HCT116 (cell line): Measurements from ENCODE around the gene LIX1. TPM values are rescaled to one million over a fixed set of nuclear protein-coding genes. Genes with fewer than 3 reads are reported as not detected.

ENCODE experiments used
- ATAC-seq: fragments of 200-7000 bp; cut with Tn5 transposase; 2 replicates; pipeline ENCODE4 v1.9.1; 2020; ENCODE audit warnings: mild to moderate bottlenecking, moderate library complexity
- BruUV-seq: library from RNA; stranded (reverse); fragments of 400-500 nt; replicated peaks from 2 replicates; lab custom pipeline; 2021; lab: Mats Ljungman, UMichigan
- CTCF ChIA-PET: fragments of 300-600 bp; sonication (Branson Sonifier 250); formaldehyde crosslinking; loops from one replicate; lab custom pipeline; 2021; ENCODE audit warnings: antibody characterized with exemption; lab: Charles Lee
- POLR2A ChIA-PET: fragments of 300-600, 350-600 bp; sonication (Branson Sonifier 250); formaldehyde crosslinking; loops from one replicate; lab custom pipeline; 2021; ENCODE audit warnings: antibody characterized with exemption; lab: Charles Lee
- RAD21 ChIA-PET, 2 experiments: fragments of 300-600 bp; sonication (Branson Sonifier 250); formaldehyde crosslinking; loops; one replicate each; lab custom pipeline; 2023; ENCODE audit warnings: low total read pairs in 2 of 2; ENCODE audit not compliant: uncharacterized antibody in 2 of 2, unreplicated experiment in 2 of 2, low non-redundant PET in 1 of 2; lab: Charles Lee
- DNase-seq: peaks from one replicate; pipeline ENCODE4 v3.0.0-alpha.2; 2010; ENCODE audit warnings: low read depth, low spot score
- H2AFZ ChIP-seq: fragments of 200-600 bp; shearing (Covaris generic), sonication (generic); 2 replicates; pipeline ENCODE4 v1.6.1; 2017; ENCODE audit warnings: low read depth, mixed run types, mixed read lengths, antibody characterized with exemption, low read length; ENCODE audit not compliant: poor library complexity, severe bottlenecking
- H3K27ac ChIP-seq: 2 replicates; pipeline ENCODE4 v1.5.1; 2012; ENCODE audit warnings: low read depth, low read length
- H3K27me3 ChIP-seq: fragments of 200-600 bp; sonication (generic); 2 replicates; pipeline ENCODE4 v1.6.1; 2016; ENCODE audit warnings: mixed run types, low read length, mixed read lengths; ENCODE audit not compliant: insufficient read depth
- H3K36me3 ChIP-seq, 2 experiments: fragments of 200-500 bp in 1 of 2; fragments of 200-600 bp in 1 of 2; sonication (Bioruptor generic) in 1 of 2; sonication (generic) in 1 of 2; 2 replicates each; pipeline versions ENCODE4 v1.5.1 to v1.6.1; 2014 to 2016; ENCODE audit warnings: low read length in 2 of 2, inconsistent platforms in 1 of 2, mixed read lengths in 1 of 2, mixed run types in 1 of 2; ENCODE audit not compliant: insufficient read depth in 2 of 2, control insufficient read depth in 1 of 2
- H3K4me1 ChIP-seq, 2 experiments: fragments of 200-600 bp in 1 of 2; sonication (generic) in 1 of 2; 2 replicates each; pipeline versions ENCODE4 v1.5.1 to v1.6.1; 2012 to 2017; ENCODE audit warnings: low read length in 2 of 2, inconsistent platforms in 1 of 2, mild to moderate bottlenecking in 1 of 2, mixed read lengths in 1 of 2, mixed run types in 1 of 2, moderate library complexity in 1 of 2; ENCODE audit not compliant: insufficient read depth in 2 of 2, control insufficient read depth in 1 of 2
- H3K4me2 ChIP-seq: fragments of 200-600 bp; sonication (generic); 2 replicates; pipeline ENCODE4 v1.6.1; 2017; ENCODE audit warnings: mixed run types, low read length, mixed read lengths
- H3K4me3 ChIP-seq, 2 experiments: fragments of 200-600 bp in 1 of 2; sonication (generic) in 1 of 2; replicated peaks in 1 of 2; 2 replicates each; pipeline ENCODE4 v1.5.1; 2011 to 2016; ENCODE audit warnings: low read length in 2 of 2, control low read depth in 1 of 2, low read depth in 1 of 2, mild to moderate bottlenecking in 1 of 2, mixed read lengths in 1 of 2, mixed run types in 1 of 2
- H3K79me2 ChIP-seq: fragments of 200-600 bp; sonication (generic); 2 replicates; pipeline ENCODE4 v1.6.1; 2017; ENCODE audit warnings: mild to moderate bottlenecking, mixed run types, low read length, moderate library complexity, mixed read lengths; ENCODE audit not compliant: insufficient read depth
- H3K9ac ChIP-seq: fragments of 200-600 bp; sonication (generic); 2 replicates; pipeline ENCODE4 v1.6.1; 2016; ENCODE audit warnings: low read length, mixed read lengths
- H3K9me2 ChIP-seq: fragments of 200-600 bp; sonication (generic), shearing (Covaris generic); 2 replicates; pipeline ENCODE4 v1.6.1; 2017; ENCODE audit warnings: mixed run types, mild to moderate bottlenecking, moderate library complexity; ENCODE audit not compliant: insufficient read depth
- H3K9me3 ChIP-seq, 2 experiments: fragments of 200-500 bp in 1 of 2; fragments of 200-600 bp in 1 of 2; sonication (Bioruptor generic) in 1 of 2; sonication (generic) in 1 of 2; 2 replicates each; pipeline ENCODE4 v1.6.1; 2014 to 2017; ENCODE audit warnings: low read length in 2 of 2, mixed read lengths in 2 of 2, inconsistent platforms in 1 of 2, low read depth in 1 of 2, mild to moderate bottlenecking in 1 of 2, mixed run types in 1 of 2, moderate library complexity in 1 of 2; ENCODE audit not compliant: control insufficient read depth in 1 of 2, insufficient read depth in 1 of 2
- H4K20me1 ChIP-seq: fragments of 200-600 bp; sonication (generic), shearing (Covaris generic); 2 replicates; pipeline ENCODE4 v1.6.1; 2017; ENCODE audit warnings: mixed run types, mild to moderate bottlenecking, moderate library complexity; ENCODE audit not compliant: insufficient read depth
- CEBPB ChIP-seq: IDR thresholded peaks from 2 replicates; pipeline ENCODE4 v1.6.1; 2012; ENCODE audit warnings: low read depth
- EZH2 ChIP-seq: fragments of 200-600 bp; sonication (generic); IDR thresholded peaks from 2 replicates; pipeline ENCODE4 v1.6.1; 2017; ENCODE audit warnings: antibody characterized with exemption, mixed run types
- JUND ChIP-seq: IDR thresholded peaks from 2 replicates; pipeline ENCODE4 v1.6.1; 2012
- POLR2AphosphoS5 ChIP-seq: IDR thresholded peaks from 2 replicates; pipeline ENCODE4 v1.6.1; 2011; ENCODE audit warnings: mild to moderate bottlenecking, low read depth, low read length, moderate library complexity
- SIN3A ChIP-seq: IDR thresholded peaks from 2 replicates; pipeline ENCODE4 v1.6.1; 2012; ENCODE audit warnings: low read depth
- SRF ChIP-seq: IDR thresholded peaks from 2 replicates; pipeline ENCODE4 v1.6.1; 2012; ENCODE audit warnings: low read depth
- TCF7L2 ChIP-seq: IDR thresholded peaks from 2 replicates; pipeline ENCODE4 v1.7.0; 2011; ENCODE audit warnings: borderline replicate concordance, inconsistent platforms; ENCODE audit not compliant: insufficient read depth, insufficient read length; ENCODE audit errors: extremely low read depth
- ZNF274 ChIP-seq: fragments of 200-500 bp; sonication (Bioruptor generic); IDR thresholded peaks from 2 replicates; pipeline ENCODE4 v1.6.1; 2014; ENCODE audit warnings: mild to moderate bottlenecking, low read depth, low read length, inconsistent platforms
- intact Hi-C: fragments of 100-400 bp; cut with micrococcal nuclease; formaldehyde crosslinking; loops from 2 replicates; pipeline ENCODE4 v1.10.0; 2022
- total RNA-seq: library from RNA; stranded (reverse); gene quantifications from one replicate; pipeline ENCODE4 v1.2.1, GENCODE V29; 2021; ENCODE audit not compliant: unreplicated experiment
- TF ChIP-seq, protein P1 (sequence below), 3 experiments: fragments of 200-600 bp in 1 of 3; sonication (generic) in 1 of 3; IDR thresholded peaks in 2 of 3; conservative IDR thresholded peaks in 1 of 3; 2 replicates each; pipeline ENCODE4 v1.5.1; 2012 to 2017; ENCODE audit warnings: low read depth in 2 of 3, low read length in 2 of 3, antibody characterized with exemption in 1 of 3, borderline replicate concordance in 1 of 3, control low read depth in 1 of 3, mild to moderate bottlenecking in 1 of 3, mixed read lengths in 1 of 3, mixed run types in 1 of 3, moderate library complexity in 1 of 3; ENCODE audit not compliant: insufficient read depth in 1 of 3
- TF ChIP-seq, protein P2 (sequence below): IDR thresholded peaks from 2 replicates; pipeline ENCODE4 v1.6.1; 2012; ENCODE audit warnings: low read depth

The LIX1 gene
- total RNA-seq, 1 experiment from 2014 or later, result not detected

DNA sequence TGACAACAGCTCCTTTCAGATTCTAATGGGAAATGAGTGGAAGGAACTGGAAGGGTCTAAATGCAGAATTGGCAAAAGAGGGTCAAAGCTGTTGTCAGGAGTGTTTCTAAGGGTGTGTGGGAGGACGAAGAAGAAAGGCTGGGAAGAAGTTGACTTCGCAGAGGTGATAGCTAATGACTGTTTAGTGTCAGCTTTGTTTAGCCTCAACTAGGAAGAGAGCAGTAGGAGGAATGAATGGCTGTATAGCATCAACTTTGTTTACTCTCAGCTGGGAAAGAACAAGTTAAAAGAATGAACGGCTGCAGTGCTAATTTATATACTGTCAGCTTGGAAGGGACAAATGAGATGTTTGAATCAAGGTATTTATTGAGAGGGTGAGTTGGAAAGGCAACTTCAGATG lies 5.9 kb upstream of the LIX1 start:
- BruUV-seq, result no TSS peak
- ATAC-seq (no peak), DNase-seq (no peak)
- Histone ChIP-seq H3K9me2 (no peaks in the 10 kb centered on the region), H3K4me2 (no peak overlapping the region), H3K36me3 (no peaks in the 10 kb centered on the region), H3K27me3 (no peaks in the 10 kb centered on the region), H3K9me3 (no peaks in the 10 kb centered on the region), H3K27ac (no peak overlapping the region), H3K9ac (no peak overlapping the region), H4K20me1 (no peaks in the 10 kb centered on the region), H3K4me1 (no peaks in the 10 kb centered on the region), H2AFZ (no peak overlapping the region), H3K4me3 (no peak overlapping the region), H3K79me2 (no peaks in the 10 kb centered on the region)
- TF ChIP-seq EZH2 (no peak), JUND (no peak), CEBPB (no peak), ZNF274 (no peak)
- TF ChIP-seq, protein P1, sequence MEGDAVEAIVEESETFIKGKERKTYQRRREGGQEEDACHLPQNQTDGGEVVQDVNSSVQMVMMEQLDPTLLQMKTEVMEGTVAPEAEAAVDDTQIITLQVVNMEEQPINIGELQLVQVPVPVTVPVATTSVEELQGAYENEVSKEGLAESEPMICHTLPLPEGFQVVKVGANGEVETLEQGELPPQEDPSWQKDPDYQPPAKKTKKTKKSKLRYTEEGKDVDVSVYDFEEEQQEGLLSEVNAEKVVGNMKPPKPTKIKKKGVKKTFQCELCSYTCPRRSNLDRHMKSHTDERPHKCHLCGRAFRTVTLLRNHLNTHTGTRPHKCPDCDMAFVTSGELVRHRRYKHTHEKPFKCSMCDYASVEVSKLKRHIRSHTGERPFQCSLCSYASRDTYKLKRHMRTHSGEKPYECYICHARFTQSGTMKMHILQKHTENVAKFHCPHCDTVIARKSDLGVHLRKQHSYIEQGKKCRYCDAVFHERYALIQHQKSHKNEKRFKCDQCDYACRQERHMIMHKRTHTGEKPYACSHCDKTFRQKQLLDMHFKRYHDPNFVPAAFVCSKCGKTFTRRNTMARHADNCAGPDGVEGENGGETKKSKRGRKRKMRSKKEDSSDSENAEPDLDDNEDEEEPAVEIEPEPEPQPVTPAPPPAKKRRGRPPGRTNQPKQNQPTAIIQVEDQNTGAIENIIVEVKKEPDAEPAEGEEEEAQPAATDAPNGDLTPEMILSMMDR (IDR thresholded peaks at IDR 0.05 in 2 of 3, conservative IDR thresholded peaks at IDR 0.05 in 1 of 3; ENCODE audit: borderline replicate concordance in 1 of 3, insufficient read depth in 1 of 3, low read depth in 2 of 3, low read length in 2 of 3), result no peak
- RAD21 ChIA-PET, result interaction anchor here in 1 of 2 experiments (0.5 kb wide), 1 partner anchor 257 kb away, joined by 5 read pairs; no protein-coding TSS in a partner anchor
- CTCF ChIA-PET, result no interaction called here
- POLR2A ChIA-PET, result no interaction called here
- intact Hi-C loops, result no loop called here

DNA sequence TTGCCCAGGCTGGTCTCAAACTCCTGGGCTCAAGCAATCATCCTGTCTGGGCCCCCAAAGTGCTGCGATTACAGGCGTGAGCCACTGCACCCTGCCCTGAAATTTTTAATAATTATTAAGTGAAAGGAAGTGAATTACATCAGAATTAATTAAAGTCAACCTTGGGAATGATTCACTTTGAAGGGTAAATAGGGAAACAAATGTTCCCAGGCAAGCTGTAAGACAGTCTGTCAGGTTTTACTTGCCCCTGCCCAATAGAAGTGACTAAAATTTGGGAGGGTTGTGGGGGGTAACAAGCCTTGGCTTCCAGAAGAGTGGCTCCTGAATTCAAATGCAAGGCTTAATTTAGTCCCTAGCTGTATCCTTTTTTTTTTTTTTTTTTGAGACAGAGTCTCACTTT lies 1.3 kb upstream of the LIX1 start:
- no peaks in the 10 kb centered on the region for H3K9me3 ChIP-seq
- no peaks in the 10 kb centered on the region for H3K4me1 ChIP-seq
- CTCF ChIA-PET, result interaction anchor here (1.9 to 3.9 kb wide), 2 partner anchors 274 to 391 kb away, joined by 17 to 35 read pairs; no protein-coding TSS in a partner anchor
- intact Hi-C loops, result loop anchor here (5.0 kb wide), 2 partner anchors 146 to 391 kb away; no protein-coding TSS in a partner anchor
- RAD21 ChIA-PET, result interaction anchor here in 1 of 2 experiments (1.4 to 1.6 kb wide), 2 partner anchors 146 to 275 kb away, joined by 5 to 9 read pairs; no protein-coding TSS in a partner anchor
- H3K27me3 ChIP-seq, result no peaks in the 10 kb centered on the region
- BruUV-seq, result no TSS peak
- TF ChIP-seq ZNF274, result no peak
- TF ChIP-seq, protein P2, sequence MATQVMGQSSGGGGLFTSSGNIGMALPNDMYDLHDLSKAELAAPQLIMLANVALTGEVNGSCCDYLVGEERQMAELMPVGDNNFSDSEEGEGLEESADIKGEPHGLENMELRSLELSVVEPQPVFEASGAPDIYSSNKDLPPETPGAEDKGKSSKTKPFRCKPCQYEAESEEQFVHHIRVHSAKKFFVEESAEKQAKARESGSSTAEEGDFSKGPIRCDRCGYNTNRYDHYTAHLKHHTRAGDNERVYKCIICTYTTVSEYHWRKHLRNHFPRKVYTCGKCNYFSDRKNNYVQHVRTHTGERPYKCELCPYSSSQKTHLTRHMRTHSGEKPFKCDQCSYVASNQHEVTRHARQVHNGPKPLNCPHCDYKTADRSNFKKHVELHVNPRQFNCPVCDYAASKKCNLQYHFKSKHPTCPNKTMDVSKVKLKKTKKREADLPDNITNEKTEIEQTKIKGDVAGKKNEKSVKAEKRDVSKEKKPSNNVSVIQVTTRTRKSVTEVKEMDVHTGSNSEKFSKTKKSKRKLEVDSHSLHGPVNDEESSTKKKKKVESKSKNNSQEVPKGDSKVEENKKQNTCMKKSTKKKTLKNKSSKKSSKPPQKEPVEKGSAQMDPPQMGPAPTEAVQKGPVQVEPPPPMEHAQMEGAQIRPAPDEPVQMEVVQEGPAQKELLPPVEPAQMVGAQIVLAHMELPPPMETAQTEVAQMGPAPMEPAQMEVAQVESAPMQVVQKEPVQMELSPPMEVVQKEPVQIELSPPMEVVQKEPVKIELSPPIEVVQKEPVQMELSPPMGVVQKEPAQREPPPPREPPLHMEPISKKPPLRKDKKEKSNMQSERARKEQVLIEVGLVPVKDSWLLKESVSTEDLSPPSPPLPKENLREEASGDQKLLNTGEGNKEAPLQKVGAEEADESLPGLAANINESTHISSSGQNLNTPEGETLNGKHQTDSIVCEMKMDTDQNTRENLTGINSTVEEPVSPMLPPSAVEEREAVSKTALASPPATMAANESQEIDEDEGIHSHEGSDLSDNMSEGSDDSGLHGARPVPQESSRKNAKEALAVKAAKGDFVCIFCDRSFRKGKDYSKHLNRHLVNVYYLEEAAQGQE, result no peak
- no peak for TF ChIP-seq SIN3A
- no peak for TF ChIP-seq TCF7L2
- no peak for TF ChIP-seq CEBPB
- TF ChIP-seq POLR2AphosphoS5, result no peak
- TF ChIP-seq SRF, result no peak
- DNase-seq (no peak), ATAC-seq (no peak)
- no peak overlapping the region for H2AFZ ChIP-seq
- H3K9ac ChIP-seq, result no peak overlapping the region
- no peak overlapping the region for H3K4me3 ChIP-seq
- no peaks in the 10 kb centered on the region for H3K79me2 ChIP-seq
- no peaks in the 10 kb centered on the region for H4K20me1 ChIP-seq
- no peak overlapping the region for H3K27ac ChIP-seq
- no peaks in the 10 kb centered on the region for H3K9me2 ChIP-seq
- POLR2A ChIA-PET, result interaction anchor here (1.3 kb wide), 1 partner anchor 334 kb away, joined by 3 read pairs; no protein-coding TSS in a partner anchor
- no peak overlapping the region for H3K4me2 ChIP-seq
- H3K36me3 ChIP-seq, result no peaks in the 10 kb centered on the region
